Gastrocnemius medialis (tissue), 4 donors: ENCODE results near the gene SMPDL3A. TPM values are rescaled to one million over a fixed set of nuclear protein-coding genes. Genes with fewer than 3 reads are reported as not detected.

ENCODE experiments used
- ATAC-seq, 2 donors: fragments of 150-250 bp; one replicate each; pipeline ENCODE4 v1.9.1; 2016
- DNase-seq, 2 donors: peaks; one replicate each; pipeline ENCODE4 v3.0.0-alpha.2; 2019
- H3K27ac ChIP-seq, 4 donors: fragments of 200-600 bp; sonication (generic); 1 replicate in 1 of 4; 2 replicates in 3 of 4; pipeline ENCODE4 v1.5.1; 2016 to 2018; ENCODE audit warnings: mild to moderate bottlenecking in 2 of 4, moderate library complexity in 1 of 4
- H3K27me3 ChIP-seq, 3 donors: fragments of 200-600 bp; sonication (generic) in 2 of 3; 1 replicate in 1 of 3; 2 replicates in 2 of 3; pipeline versions ENCODE4 v1.5.1 to v1.6.0; 2016 to 2019; ENCODE audit warnings: mild to moderate bottlenecking in 1 of 3, moderate library complexity in 1 of 3
- H3K36me3 ChIP-seq, 2 donors: fragments of 200-600 bp; sonication (generic) in 1 of 2; one replicate each; pipeline ENCODE4 v1.5.1; 2017 to 2018
- H3K4me1 ChIP-seq, 2 donors: fragments of 200-600 bp; sonication (generic) in 1 of 2; one replicate each; pipeline ENCODE4 v1.5.1; 2016 to 2017; ENCODE audit warnings: mild to moderate bottlenecking in 2 of 2
- H3K4me3 ChIP-seq, 4 donors: fragments of 200-600 bp; sonication (generic) in 3 of 4; 1 replicate in 1 of 4; 2 replicates in 3 of 4; pipeline ENCODE4 v1.5.1; 2016 to 2019; ENCODE audit warnings: mild to moderate bottlenecking in 2 of 4
- H3K9me3 ChIP-seq, 3 donors: fragments of 200-600 bp; sonication (generic) in 2 of 3; 1 replicate in 1 of 3; 2 replicates in 2 of 3; pipeline ENCODE4 v1.5.1; 2016 to 2019
- CTCF ChIP-seq, 5 experiments: fragments of 450-650 bp in 3 of 5; fragments of 200-600 bp in 2 of 5; sonication (generic) in 2 of 5; IDR thresholded peaks in 4 of 5; conservative IDR thresholded peaks in 1 of 5; 1 replicate in 4 of 5; 2 replicates in 1 of 5; pipeline ENCODE4 v1.5.1; 2016 to 2019; ENCODE audit warnings: antibody characterized with exemption in 5 of 5, mild to moderate bottlenecking in 3 of 5, moderate library complexity in 3 of 5
- POLR2A ChIP-seq, 2 donors: fragments of 450-650 bp; IDR thresholded peaks; one replicate each; pipeline ENCODE4 v1.6.1; 2017; ENCODE audit warnings: antibody characterized with exemption in 2 of 2, mild to moderate bottlenecking in 2 of 2, moderate library complexity in 2 of 2
- in situ Hi-C, 4 donors: fragments of 200-750 bp; cut with MboI; loops; one replicate each; pipeline versions ENCODE4 v1.15.0 to v1.8.0; 2017; ENCODE audit warnings: low sequenced_read_pairs in 4 of 4
- intact Hi-C: fragments of 100-400 bp; cut with DNase I; formaldehyde crosslinking; loops from one replicate; pipeline ENCODE4 v1.15.1; 2023; ENCODE audit warnings: low total_unique reads
- total RNA-seq, 4 donors: library from RNA; depleted of rRNA; stranded (reverse); fragments of >200 nt; gene quantifications; one replicate each; pipeline versions ENCODE4 v1.1.0 to v1.2.3, GENCODE V29; 2016

The SMPDL3A gene
- total RNA-seq, 4 donors from 2014 or later = 18.4 to 38.4 (median 32.6) TPM

DNA sequence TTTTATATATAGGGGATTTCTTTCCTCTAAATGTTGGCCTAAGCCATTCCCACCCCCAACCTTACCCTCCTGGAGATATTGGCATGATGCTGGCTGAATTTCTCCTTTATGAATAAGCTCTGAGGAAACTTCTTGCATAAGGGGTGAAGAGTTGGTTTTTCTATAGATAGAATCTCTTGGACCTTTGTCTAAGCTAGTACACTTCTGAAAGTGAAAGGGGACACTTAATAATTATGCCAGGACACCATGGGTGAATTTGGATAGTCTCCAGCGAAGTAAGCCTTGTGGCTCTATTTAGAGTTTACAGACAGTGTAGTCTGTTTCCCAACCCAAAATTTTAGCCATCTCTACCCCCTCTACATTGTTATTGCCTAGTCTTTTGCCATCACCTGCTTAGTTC, 36.6 kb upstream of the SMPDL3A start:
- no peaks in the 10 kb centered on the region for H3K27me3 ChIP-seq
- DNase-seq (no peak), ATAC-seq (peak; percentile 85 to 92)
- no peak for TF ChIP-seq CTCF (IDR thresholded peaks at IDR 0.05 in 4 of 5, conservative IDR thresholded peaks at IDR 0.05 in 1 of 5)
- peak overlapping the region; percentile 76 to 84 (median 80) for H3K27ac ChIP-seq
- in situ Hi-C loops (no loop called here), intact Hi-C loops (loop anchor here (2.0 kb wide), 1 partner anchor 36 kb away; the partner anchor contains the start of gene SMPDL3A)
- peaks cover 14 to 18% of the 10 kb centered on the region in 2 donors for H3K4me1 ChIP-seq
- no peaks in the 10 kb centered on the region for H3K36me3 ChIP-seq
- H3K9me3 ChIP-seq = no peaks in the 10 kb centered on the region
- H3K4me3 ChIP-seq = peak overlapping the region in 2 of 4 donors; percentile 43 to 51

DNA sequence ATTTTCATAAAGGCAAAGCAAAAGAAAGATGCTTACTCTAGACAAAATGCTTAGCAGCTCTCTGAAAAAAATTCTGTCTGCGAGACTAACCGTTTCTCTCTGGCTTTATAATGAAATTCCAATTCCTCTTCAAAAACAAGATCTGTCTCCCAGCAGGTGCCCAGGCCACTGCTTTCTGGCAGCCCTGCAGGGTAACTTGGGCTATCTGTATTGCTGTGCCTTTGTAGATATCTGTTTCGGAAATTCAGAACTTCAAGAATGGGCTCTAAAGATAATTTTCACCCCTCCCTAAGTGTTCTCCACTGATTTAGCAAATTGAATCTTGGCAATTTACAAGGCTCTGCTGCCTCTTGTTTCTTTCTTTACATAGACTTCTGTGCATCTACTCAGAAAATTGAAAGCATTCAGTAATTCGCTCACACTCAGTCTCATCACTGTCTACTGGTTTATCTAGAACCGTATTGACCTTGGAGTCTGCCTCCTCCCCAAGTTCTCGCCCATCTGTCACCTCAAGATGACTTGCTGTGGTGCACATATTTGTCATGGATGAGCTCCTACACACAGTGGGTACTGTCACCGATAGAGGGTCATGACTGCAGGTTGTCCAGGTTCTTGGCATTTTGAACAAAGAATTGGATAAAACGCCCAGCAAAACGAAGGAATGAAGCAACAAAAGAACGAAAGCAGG, 35.9 kb upstream of the SMPDL3A start:
- Histone ChIP-seq H3K36me3 (no peaks in the 10 kb centered on the region), H3K4me1 (peaks cover 14 to 18% of the 10 kb centered on the region in 2 donors), H3K9me3 (no peaks in the 10 kb centered on the region), H3K27ac (peak overlapping the region; percentile 76 to 84 (median 80)), H3K27me3 (no peaks in the 10 kb centered on the region), H3K4me3 (peak overlapping the region; percentile 40 to 51 (median 46))
- TF ChIP-seq POLR2A (IDR thresholded peaks at IDR 0.05) = no peak
- TF ChIP-seq CTCF (IDR thresholded peaks at IDR 0.05 in 4 of 5, conservative IDR thresholded peaks at IDR 0.05 in 1 of 5) = no peak
- peak; percentile 51 to 64 for ATAC-seq
- intact Hi-C loops (loop anchor here (2.0 kb wide), 1 partner anchor 36 kb away; the partner anchor contains the start of gene SMPDL3A), in situ Hi-C loops (no loop called here)
- no peak for DNase-seq

- intact Hi-C loops (loop anchor here (2.0 kb wide), 1 partner anchor 35 kb away; the partner anchor contains the start of gene SMPDL3A), in situ Hi-C loops (no loop called here)
- DNase-seq (peak; percentile 14 to 39), ATAC-seq (peak; percentile 61 to 72)
- Histone ChIP-seq H3K36me3 (no peaks in the 10 kb centered on the region), H3K4me1 (peaks cover 14 to 18% of the 10 kb centered on the region in 2 donors), H3K27ac (peak overlapping the region; percentile 76 to 84 (median 80)), H3K9me3 (no peaks in the 10 kb centered on the region), H3K27me3 (no peaks in the 10 kb centered on the region), H3K4me3 (peak overlapping the region; percentile 40 to 51 (median 46))
- TF ChIP-seq POLR2A (IDR thresholded peaks at IDR 0.05) (peak in 1 of 2 donors; percentile 26), CTCF (IDR thresholded peaks at IDR 0.05 in 4 of 5, conservative IDR thresholded peaks at IDR 0.05 in 1 of 5) (no peak)
These were observed 35.4 kb upstream of the SMPDL3A start for GRCh38 chr6:122753688-122754056.

GRCh38 chr6:122754191-122754731, 34.8 kb upstream of the SMPDL3A start:
- Histone ChIP-seq H3K27me3 (no peaks in the 10 kb centered on the region), H3K27ac (peak overlapping the region; percentile 76 to 84 (median 80)), H3K36me3 (no peaks in the 10 kb centered on the region), H3K4me3 (no peak overlapping the region), H3K4me1 (peaks cover 14 to 18% of the 10 kb centered on the region in 2 donors), H3K9me3 (no peaks in the 10 kb centered on the region)
- no peak for ATAC-seq
- DNase-seq = no peak
- intact Hi-C loops = no loop called here
- in situ Hi-C loops = no loop called here
- TF ChIP-seq POLR2A (IDR thresholded peaks at IDR 0.05) (no peak), CTCF (IDR thresholded peaks at IDR 0.05 in 4 of 5, conservative IDR thresholded peaks at IDR 0.05 in 1 of 5) (no peak)
